ENCODE results near the gene TTC1.

DNA sequence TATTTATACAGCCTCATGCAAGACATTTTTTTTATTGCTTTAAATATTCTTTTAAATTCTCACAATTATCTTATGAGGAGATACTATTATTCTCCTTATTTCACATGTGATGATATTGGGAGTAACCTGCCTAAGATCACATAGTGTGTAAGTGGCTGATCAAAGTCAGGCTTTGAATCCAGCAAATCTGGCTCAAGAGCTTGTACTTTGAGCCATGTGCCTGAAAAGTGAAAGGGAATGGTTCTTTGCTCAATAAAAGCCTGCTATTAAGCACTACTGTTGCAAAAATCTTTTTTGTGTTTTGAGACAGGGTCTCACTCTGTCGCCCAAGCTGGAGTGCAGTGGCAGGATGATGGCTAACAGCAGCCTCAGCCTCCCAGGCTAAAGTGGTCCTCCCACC lies 75.2 kb downstream of the TTC1 start:
- TF ChIP-seq, protein P1, sequence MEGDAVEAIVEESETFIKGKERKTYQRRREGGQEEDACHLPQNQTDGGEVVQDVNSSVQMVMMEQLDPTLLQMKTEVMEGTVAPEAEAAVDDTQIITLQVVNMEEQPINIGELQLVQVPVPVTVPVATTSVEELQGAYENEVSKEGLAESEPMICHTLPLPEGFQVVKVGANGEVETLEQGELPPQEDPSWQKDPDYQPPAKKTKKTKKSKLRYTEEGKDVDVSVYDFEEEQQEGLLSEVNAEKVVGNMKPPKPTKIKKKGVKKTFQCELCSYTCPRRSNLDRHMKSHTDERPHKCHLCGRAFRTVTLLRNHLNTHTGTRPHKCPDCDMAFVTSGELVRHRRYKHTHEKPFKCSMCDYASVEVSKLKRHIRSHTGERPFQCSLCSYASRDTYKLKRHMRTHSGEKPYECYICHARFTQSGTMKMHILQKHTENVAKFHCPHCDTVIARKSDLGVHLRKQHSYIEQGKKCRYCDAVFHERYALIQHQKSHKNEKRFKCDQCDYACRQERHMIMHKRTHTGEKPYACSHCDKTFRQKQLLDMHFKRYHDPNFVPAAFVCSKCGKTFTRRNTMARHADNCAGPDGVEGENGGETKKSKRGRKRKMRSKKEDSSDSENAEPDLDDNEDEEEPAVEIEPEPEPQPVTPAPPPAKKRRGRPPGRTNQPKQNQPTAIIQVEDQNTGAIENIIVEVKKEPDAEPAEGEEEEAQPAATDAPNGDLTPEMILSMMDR (IDR thresholded peaks at IDR 0.05), result no peak
- no peak for TF ChIP-seq POLR2A (IDR thresholded peaks at IDR 0.05)

Data from right lobe of liver (tissue), 4 donors.